Hematopoietic multipotent progenitor cell (in vitro differentiated cells): ENCODE results near the gene SURF6. TPM values are rescaled to one million over a fixed set of nuclear protein-coding genes. Genes with fewer than 3 reads are reported as not detected.
"Not testable (repeated sequence)": the region's sequence is repeated elsewhere in the genome, so short reads cannot be mapped to it uniquely, and the experiment has no call there.

Experiments
- DNase-seq, 3 donors: peaks; one replicate each; pipeline ENCODE4 v3.0.0-alpha.2; 2011 to 2015; ENCODE audit warnings: low read depth in 2 of 3, low spot score in 2 of 3
- small RNA-seq: library from RNA; depleted of rRNA; stranded (forward); fragments of <200 nt; gene quantifications from one replicate; pipeline ENCODE3, GENCODE V24; 2012
- total RNA-seq: library from RNA; depleted of rRNA; stranded (reverse); fragments of >200 nt; gene quantifications from one replicate; pipeline ENCODE4 v1.2.3, GENCODE V29; 2012

Gene SURF6
- total RNA-seq, 1 donor, result 19.4 TPM

GRCh38 chr9:133301253-133302230 is 34.4 kb downstream of the SURF6 start:
- DNase-seq, result no peak

GRCh38 chr9:133299996-133300395 is 36.0 kb downstream of the SURF6 start:
- not testable (repeated sequence) for DNase-seq

- no peak for DNase-seq
Observed at GRCh38 chr9:133294257-133294656, 41.7 kb downstream of the SURF6 start.

- no peak for DNase-seq
Observed at GRCh38 chr9:133290751-133291302, 45.2 kb downstream of the SURF6 start.

- DNase-seq, result no peak
Observed at GRCh38 chr9:133286523-133286922, 49.5 kb downstream of the SURF6 start.

DNA sequence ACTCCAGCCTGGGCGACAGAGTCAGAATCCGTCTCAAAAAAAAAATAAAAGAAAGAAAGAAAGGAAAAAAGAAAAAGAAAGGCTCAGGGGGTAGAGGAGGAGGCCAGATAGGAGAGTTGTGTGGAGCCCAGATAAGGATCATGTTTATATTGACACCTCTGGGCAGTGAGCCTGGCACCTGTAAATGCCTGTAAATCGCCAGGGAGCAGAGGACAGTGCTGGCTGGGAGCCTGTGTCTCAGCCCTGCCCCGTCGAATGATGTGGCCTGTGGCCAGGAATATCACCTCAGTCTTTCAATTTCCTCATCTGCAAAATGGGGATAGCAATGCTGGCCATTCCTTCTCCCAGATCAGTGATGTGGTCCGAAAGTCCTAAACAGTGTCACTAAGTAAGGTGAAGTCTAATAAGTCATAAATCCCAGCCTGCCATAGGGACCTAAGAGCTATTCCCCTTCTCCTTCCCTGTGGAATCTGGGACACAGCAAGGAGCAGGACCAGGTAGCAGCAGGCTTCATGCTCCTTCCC is 50.7 kb downstream of the SURF6 start:
- DNase-seq, result no peak

DNA sequence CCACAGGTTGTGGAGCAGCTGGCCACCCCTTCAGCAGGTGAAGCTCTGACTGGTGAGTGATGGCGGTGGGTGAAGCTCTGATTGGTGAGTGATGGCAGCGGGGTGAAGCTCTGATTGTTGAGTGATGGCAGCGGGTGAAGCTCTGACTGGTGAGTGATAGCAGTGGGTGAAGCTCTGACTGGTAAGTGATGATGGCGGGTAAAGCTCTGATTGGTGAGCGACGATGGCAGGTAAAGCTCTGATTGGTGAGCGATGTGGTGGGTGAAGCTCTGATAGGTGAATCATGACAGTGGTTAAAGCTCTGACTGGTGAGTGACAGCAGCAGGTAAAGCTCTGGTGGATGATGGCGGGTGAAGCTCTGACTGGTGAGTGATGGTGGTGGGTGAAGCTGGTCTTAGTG is 51.6 kb downstream of the SURF6 start:
- DNase-seq, result no peak

DNA sequence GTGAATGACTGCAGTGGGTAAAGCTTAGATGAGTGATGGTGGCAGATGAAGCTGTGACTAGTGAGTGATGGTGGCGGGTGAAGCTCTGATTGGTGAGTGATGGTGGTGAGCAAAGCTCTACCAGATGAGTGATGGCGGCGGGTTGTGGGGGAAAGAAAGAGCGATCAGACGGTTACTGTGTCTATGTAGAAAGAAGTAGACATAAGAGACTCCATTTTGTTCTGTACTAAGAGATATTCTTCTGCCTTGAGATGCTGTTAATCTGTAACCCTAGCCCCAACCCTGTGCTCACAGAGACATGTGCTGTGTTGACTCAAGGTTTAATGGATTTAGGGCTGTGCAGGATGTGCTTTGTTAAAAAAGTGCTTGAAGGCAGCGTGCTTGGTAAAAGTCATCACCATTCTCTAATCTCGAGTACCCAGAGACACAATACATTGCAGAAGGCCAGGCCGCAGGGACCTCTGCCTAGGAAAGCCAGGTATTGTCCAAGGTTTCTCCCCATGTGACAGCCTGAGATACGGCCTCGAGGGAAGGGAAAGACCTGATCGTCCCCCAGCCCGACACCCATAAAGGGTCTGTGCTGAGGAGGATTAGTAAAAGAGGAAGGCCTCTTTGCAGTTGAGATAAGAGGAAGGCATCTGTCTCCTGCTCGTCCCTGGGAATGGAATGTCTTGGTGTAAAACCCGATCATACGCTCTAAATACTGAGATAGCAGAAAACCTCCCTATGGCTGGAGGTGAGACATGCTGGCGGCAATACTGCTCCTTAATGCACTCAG is 52.5 kb downstream of the SURF6 start:
- DNase-seq, result not testable (repeated sequence)

GRCh38 chr9:133282464-133283238 is 53.3 kb downstream of the SURF6 start:
- DNase-seq, result peak in 2 of 3 donors; percentile 63 to 79

- no peak for DNase-seq
Observed at GRCh38 chr9:133280392-133280791, 55.6 kb downstream of the SURF6 start.

Small RNA genes within 50 kb of the gene (small RNA-seq; reads per million reads assigned to genes)
- not detected for gene RF00019
- gene SNORD24, result not detected
- not detected for gene SNORD36A
- not detected for gene SNORD36B
- gene SNORD36C, result not detected

Other genes starting within 250 kb of the SURF6 start
- gene RALGDS, start 214.9 kb downstream of the SURF6 start, total RNA-seq, result 139 TPM
- 54.9 TPM for gene GBGT1, start 172.3 kb downstream of the SURF6 start, total RNA-seq
- gene OBP2B, start 126.9 kb downstream of the SURF6 start, total RNA-seq, result not detected
- gene ABO, start 61.0 kb downstream of the SURF6 start, total RNA-seq, result 26.7 TPM
- gene MED22, start 11.9 kb upstream of the SURF6 start, total RNA-seq, result 27.5 TPM
- 3,489 TPM for gene RPL7A, start 12.0 kb upstream of the SURF6 start, total RNA-seq
- 22.9 TPM for gene SURF1, start 20.3 kb upstream of the SURF6 start, total RNA-seq
- gene SURF2, start 20.4 kb upstream of the SURF6 start, total RNA-seq, result 11.3 TPM
- 196 TPM for gene SURF4, start 39.9 kb upstream of the SURF6 start, total RNA-seq
- 0.81 TPM for gene STKLD1, start 40.2 kb upstream of the SURF6 start, total RNA-seq
- gene REXO4, start 81.8 kb upstream of the SURF6 start, total RNA-seq, result 29.9 TPM
- 1.6 TPM for gene ADAMTS13, start 86.2 kb upstream of the SURF6 start, total RNA-seq
- 5.4 TPM for gene CACFD1, start 123.8 kb upstream of the SURF6 start, total RNA-seq
- 6.5 TPM for gene SLC2A6, start 142.9 kb upstream of the SURF6 start, total RNA-seq
- gene MYMK, start 188.8 kb upstream of the SURF6 start, total RNA-seq, result not detected
- gene ADAMTSL2, start 198.5 kb upstream of the SURF6 start, total RNA-seq, result under 0.01 TPM